Measurements from ENCODE around the gene SPAG9. TPM values are rescaled to one million over a fixed set of nuclear protein-coding genes. Genes with fewer than 3 reads are reported as not detected.

The SPAG9 gene
- total RNA-seq, 1 experiment from 2014 or later: 78.5 TPM

GRCh38 chr17:50920891-50921586 is 199.6 kb downstream of the SPAG9 start:
- no TSS peak for BruUV-seq (replicated peaks)
- Mint-ChIP-seq H3K36me3 (ENCODE audit: insufficient read depth, unreplicated experiment) (no peaks in the 10 kb centered on the region), H3K27ac (ENCODE audit: low read depth, unreplicated experiment) (no peak overlapping the region), H3K27me3 (ENCODE audit: insufficient read depth, unreplicated experiment) (no peaks in the 10 kb centered on the region), H3K4me1 (ENCODE audit: insufficient read depth, unreplicated experiment) (peaks cover 21% of the 10 kb centered on the region), H3K9me3 (ENCODE audit: unreplicated experiment) (no peaks in the 10 kb centered on the region), H3K4me3 (ENCODE audit: unreplicated experiment) (no peak overlapping the region)
- ChIA-PET CTCF (interaction anchor here (1.1 kb wide), 1 partner anchor 12 kb away, joined by 3 read pairs; no protein-coding TSS in a partner anchor), POLR2A (interaction anchor here (0.9 kb wide), 1 partner anchor 34 kb away, joined by 3 read pairs; no protein-coding TSS in a partner anchor)
- intact Hi-C loops (cut with micrococcal nuclease): no loop called here
- TF ChIP-seq, protein P1, sequence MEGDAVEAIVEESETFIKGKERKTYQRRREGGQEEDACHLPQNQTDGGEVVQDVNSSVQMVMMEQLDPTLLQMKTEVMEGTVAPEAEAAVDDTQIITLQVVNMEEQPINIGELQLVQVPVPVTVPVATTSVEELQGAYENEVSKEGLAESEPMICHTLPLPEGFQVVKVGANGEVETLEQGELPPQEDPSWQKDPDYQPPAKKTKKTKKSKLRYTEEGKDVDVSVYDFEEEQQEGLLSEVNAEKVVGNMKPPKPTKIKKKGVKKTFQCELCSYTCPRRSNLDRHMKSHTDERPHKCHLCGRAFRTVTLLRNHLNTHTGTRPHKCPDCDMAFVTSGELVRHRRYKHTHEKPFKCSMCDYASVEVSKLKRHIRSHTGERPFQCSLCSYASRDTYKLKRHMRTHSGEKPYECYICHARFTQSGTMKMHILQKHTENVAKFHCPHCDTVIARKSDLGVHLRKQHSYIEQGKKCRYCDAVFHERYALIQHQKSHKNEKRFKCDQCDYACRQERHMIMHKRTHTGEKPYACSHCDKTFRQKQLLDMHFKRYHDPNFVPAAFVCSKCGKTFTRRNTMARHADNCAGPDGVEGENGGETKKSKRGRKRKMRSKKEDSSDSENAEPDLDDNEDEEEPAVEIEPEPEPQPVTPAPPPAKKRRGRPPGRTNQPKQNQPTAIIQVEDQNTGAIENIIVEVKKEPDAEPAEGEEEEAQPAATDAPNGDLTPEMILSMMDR (IDR thresholded peaks at IDR 0.05; ENCODE audit: unreplicated experiment): no peak
- DNase-seq (ENCODE audit: unreplicated experiment): no peak

GRCh38 chr17:50920041-50920410 is 200.6 kb downstream of the SPAG9 start:
- no peaks in the 10 kb centered on the region for H3K27me3 Mint-ChIP-seq (ENCODE audit: insufficient read depth, unreplicated experiment)
- no peak for DNase-seq (ENCODE audit: unreplicated experiment)
- ChIA-PET CTCF (no interaction called here), POLR2A (interaction anchor here (0.5 kb wide), 1 partner anchor 9 kb away, joined by 3 read pairs; no protein-coding TSS in a partner anchor)
- no peaks in the 10 kb centered on the region for H3K36me3 Mint-ChIP-seq (ENCODE audit: insufficient read depth, unreplicated experiment)
- no peaks in the 10 kb centered on the region for H3K9me3 Mint-ChIP-seq (ENCODE audit: unreplicated experiment)
- TF ChIP-seq, protein P1 (IDR thresholded peaks at IDR 0.05; ENCODE audit: unreplicated experiment): no peak
- no peak overlapping the region for H3K27ac Mint-ChIP-seq (ENCODE audit: low read depth, unreplicated experiment)
- intact Hi-C loops (cut with micrococcal nuclease): no loop called here
- no peak overlapping the region for H3K4me3 Mint-ChIP-seq (ENCODE audit: unreplicated experiment)
- no TSS peak for BruUV-seq (replicated peaks)
- peaks cover 21% of the 10 kb centered on the region for H3K4me1 Mint-ChIP-seq (ENCODE audit: insufficient read depth, unreplicated experiment)

DNA sequence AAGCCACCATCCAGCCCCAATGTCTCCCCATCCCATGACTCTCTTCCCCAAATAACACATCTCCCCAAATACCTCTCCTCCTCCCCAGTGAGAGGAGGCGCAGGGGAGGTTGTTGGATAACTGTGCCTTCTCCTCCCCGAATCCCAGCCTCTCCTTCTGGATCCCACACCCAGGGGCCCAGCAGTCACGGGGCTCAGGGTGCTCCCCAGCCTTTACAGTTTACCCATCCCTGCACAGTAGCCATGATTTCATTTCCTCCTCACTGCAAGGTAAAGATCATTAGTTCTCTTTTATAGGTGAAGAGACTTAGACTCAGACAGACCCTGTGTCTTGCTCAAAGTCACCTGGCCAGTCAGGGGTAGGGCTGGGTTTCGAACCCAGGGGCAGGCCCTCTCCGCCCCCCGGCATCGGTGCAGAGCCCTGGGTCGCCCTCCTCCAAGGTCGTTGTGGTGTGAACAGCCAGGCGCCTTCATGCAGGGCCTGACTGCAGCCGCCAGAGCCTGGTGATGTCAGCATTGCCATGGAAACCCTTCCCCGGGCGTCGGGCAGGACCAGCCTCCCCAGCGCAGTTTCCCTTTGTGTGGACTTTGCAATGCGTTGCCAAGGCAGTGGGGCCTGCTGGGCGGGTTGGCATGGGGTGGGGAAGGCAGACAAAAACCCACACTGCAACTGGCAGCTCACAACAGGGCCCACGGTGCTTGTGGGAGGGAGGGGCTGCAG is 201.2 kb downstream of the SPAG9 start:
- TF ChIP-seq, protein P1 (IDR thresholded peaks at IDR 0.05; ENCODE audit: unreplicated experiment): no peak
- intact Hi-C loops (cut with micrococcal nuclease): loop anchor here (1.0 kb wide), 1 partner anchor 14 kb away; no protein-coding TSS in a partner anchor
- Mint-ChIP-seq H3K27me3 (ENCODE audit: insufficient read depth, unreplicated experiment) (no peaks in the 10 kb centered on the region), H3K9me3 (ENCODE audit: unreplicated experiment) (no peaks in the 10 kb centered on the region), H3K36me3 (ENCODE audit: insufficient read depth, unreplicated experiment) (no peaks in the 10 kb centered on the region), H3K27ac (ENCODE audit: low read depth, unreplicated experiment) (no peak overlapping the region), H3K4me3 (ENCODE audit: unreplicated experiment) (no peak overlapping the region), H3K4me1 (ENCODE audit: insufficient read depth, unreplicated experiment) (peaks cover 21% of the 10 kb centered on the region)
- ChIA-PET POLR2A (interaction anchor here (0.6 to 1.6 kb wide), 2 partner anchors 12 to 53 kb away, joined by 3 to 4 read pairs; partner anchors contain the start of gene TOB1), CTCF (no interaction called here)
- peak; percentile 72 for DNase-seq (ENCODE audit: unreplicated experiment)
- no TSS peak for BruUV-seq (replicated peaks)

- POLR2A ChIA-PET: interaction anchor here (0.6 to 1.6 kb wide), 2 partner anchors 11 to 52 kb away, joined by 3 to 4 read pairs; partner anchors contain the start of gene TOB1
- no peaks in the 10 kb centered on the region for H3K9me3 Mint-ChIP-seq (ENCODE audit: unreplicated experiment)
- intact Hi-C loops (cut with micrococcal nuclease): loop anchor here (1.0 kb wide), 1 partner anchor 14 kb away; no protein-coding TSS in a partner anchor
- no peaks in the 10 kb centered on the region for H3K36me3 Mint-ChIP-seq (ENCODE audit: insufficient read depth, unreplicated experiment)
- no peak for DNase-seq (ENCODE audit: unreplicated experiment)
- no peak overlapping the region for H3K4me3 Mint-ChIP-seq (ENCODE audit: unreplicated experiment)
- H3K27ac Mint-ChIP-seq (ENCODE audit: low read depth, unreplicated experiment): no peak overlapping the region
- BruUV-seq (replicated peaks): no TSS peak
- peaks cover 21% of the 10 kb centered on the region for H3K4me1 Mint-ChIP-seq (ENCODE audit: insufficient read depth, unreplicated experiment)
- TF ChIP-seq, protein P1 (IDR thresholded peaks at IDR 0.05; ENCODE audit: unreplicated experiment): no peak
- H3K27me3 Mint-ChIP-seq (ENCODE audit: insufficient read depth, unreplicated experiment): no peaks in the 10 kb centered on the region
- CTCF ChIA-PET: interaction anchor here (0.6 kb wide), 1 partner anchor 55 kb away, joined by 3 read pairs; no protein-coding TSS in a partner anchor
Observed at GRCh38 chr17:50918933-50919296, 201.8 kb downstream of the SPAG9 start.
